GM13977 (cell line): ENCODE data around the gene CHERP.

Source experiments
- DNase-seq: peaks from one replicate; pipeline ENCODE4 v3.0.0; 2012; ENCODE audit warnings: low spot score
- CTCF ChIP-seq: IDR thresholded peaks from 2 replicates; pipeline ENCODE4 v1.5.1; 2012; ENCODE audit warnings: mild to moderate bottlenecking, control low read depth; ENCODE audit not compliant: insufficient read depth; ENCODE audit errors: extremely low read depth, missing control alignments
- in situ Hi-C: fragments of 300-500 bp; cut with MboI; formaldehyde crosslinking; loops from one replicate; pipeline ENCODE4 v1.12.0; 2022; ENCODE audit warnings: low sequenced_read_pairs, low pct_unique_long_range_greater_than_20kb, mixed read lengths, inconsistent platforms; ENCODE audit not compliant: unreplicated experiment

The CHERP gene

GRCh38 chr19:16532440-16533234, 9.6 kb downstream of the CHERP start:
- TF ChIP-seq CTCF: no peak
- in situ Hi-C loops: no loop called here
- DNase-seq: no peak

- in situ Hi-C loops: no loop called here
- DNase-seq: no peak
- TF ChIP-seq CTCF: no peak
Measured at GRCh38 chr19:16531380-16531669, 10.9 kb downstream of the CHERP start.

- no peak for TF ChIP-seq CTCF
- peak; percentile 9 for DNase-seq
- in situ Hi-C loops: no loop called here
Measured at GRCh38 chr19:16530540-16531379, 11.5 kb downstream of the CHERP start.

GRCh38 chr19:16529466-16530144, 12.6 kb downstream of the CHERP start:
- no peak for DNase-seq
- TF ChIP-seq CTCF: no peak
- in situ Hi-C loops: no loop called here

- in situ Hi-C loops: no loop called here
- TF ChIP-seq CTCF: peak; percentile 68
- DNase-seq: peak; percentile 61
Measured at GRCh38 chr19:16527971-16528521, 14.2 kb downstream of the CHERP start.

GRCh38 chr19:16527334-16527935, 14.8 kb downstream of the CHERP start:
- TF ChIP-seq CTCF: no peak
- in situ Hi-C loops: no loop called here
- DNase-seq: no peak
